ENCODE results near the gene BEGAIN.
"Not testable (repeated sequence)": the region's sequence is repeated elsewhere in the genome, so short reads cannot be mapped to it uniquely, and the experiment has no call there.

The BEGAIN gene

DNA sequence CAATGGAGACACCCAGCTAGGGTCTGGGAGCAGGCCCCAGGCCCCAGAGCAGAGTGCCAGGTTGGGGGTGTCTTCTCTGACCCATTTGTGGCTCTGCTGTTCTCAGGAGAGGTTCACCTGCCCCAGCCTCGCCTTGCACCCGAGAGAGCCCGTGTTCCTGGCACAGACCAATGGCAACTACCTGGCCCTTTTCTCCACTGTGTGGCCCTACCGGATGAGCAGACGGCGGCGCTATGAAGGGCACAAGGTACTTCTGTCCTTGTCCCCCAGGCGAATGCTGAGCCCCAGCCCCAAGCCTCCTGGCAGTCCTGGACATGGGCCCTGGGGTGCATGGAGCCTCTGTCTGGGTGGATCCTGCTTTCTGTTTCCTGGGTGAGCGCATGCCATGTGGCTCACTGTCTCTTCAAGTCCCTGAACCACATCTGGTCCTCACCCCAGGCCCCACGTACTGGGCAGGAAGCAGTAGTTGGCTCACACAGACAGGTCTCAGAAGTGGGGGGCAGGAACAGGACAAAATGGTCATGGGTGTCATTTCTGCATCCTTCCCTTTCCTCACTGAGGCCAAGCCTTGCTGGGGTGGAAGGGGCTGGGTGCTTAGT lies 58.2 kb downstream of the BEGAIN start:
- in situ Hi-C loops (cut with MboI; ENCODE audit: low sequenced_read_pairs) = no loop called here

DNA sequence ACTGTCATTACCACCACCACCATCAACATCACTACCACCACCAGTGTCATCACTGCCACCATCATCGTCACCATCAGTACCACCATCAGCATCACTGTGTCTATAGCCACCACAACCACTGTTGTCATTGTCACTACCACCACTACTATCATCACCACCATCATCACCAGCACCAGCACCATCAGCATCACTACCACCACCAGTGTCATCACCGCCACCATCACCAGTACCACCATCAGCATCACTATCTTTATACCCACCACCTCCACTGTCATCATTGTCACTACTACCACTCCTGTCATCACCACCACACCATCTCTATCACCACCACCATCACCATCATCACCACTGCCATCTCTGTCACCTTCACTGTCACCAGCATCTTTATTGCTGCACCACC lies 60.6 kb downstream of the BEGAIN start:
- in situ Hi-C loops (cut with MboI; ENCODE audit: low sequenced_read_pairs) = no loop called here

DNA sequence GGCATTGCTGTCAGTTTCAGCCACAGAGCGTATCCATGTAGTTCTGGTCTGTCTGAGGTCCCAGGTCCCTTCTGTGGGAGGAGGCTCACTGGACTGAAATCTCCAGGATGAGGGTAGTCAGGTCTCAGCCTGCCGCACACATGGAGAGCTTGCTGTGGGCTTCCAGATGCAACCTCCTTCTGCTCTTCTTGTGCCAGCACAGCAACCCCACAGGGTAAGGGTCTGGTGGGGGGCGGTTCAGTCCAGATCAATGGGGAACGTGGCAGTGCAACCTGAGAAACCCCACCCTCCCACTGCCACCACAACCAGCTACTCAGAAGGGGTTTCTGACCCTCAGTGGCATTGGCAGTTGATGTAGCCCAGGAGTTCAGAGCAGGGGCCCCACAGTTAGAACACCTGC lies 61.2 kb downstream of the BEGAIN start:
- in situ Hi-C loops (cut with MboI; ENCODE audit: low sequenced_read_pairs) = no loop called here

GRCh38 chr14:100525615-100526014 lies 61.6 kb downstream of the BEGAIN start:
- in situ Hi-C loops (cut with MboI; ENCODE audit: low sequenced_read_pairs) = no loop called here

- in situ Hi-C loops (cut with MboI; ENCODE audit: low sequenced_read_pairs) = no loop called here
Observed at GRCh38 chr14:100524933-100525243, 62.3 kb downstream of the BEGAIN start.

DNA sequence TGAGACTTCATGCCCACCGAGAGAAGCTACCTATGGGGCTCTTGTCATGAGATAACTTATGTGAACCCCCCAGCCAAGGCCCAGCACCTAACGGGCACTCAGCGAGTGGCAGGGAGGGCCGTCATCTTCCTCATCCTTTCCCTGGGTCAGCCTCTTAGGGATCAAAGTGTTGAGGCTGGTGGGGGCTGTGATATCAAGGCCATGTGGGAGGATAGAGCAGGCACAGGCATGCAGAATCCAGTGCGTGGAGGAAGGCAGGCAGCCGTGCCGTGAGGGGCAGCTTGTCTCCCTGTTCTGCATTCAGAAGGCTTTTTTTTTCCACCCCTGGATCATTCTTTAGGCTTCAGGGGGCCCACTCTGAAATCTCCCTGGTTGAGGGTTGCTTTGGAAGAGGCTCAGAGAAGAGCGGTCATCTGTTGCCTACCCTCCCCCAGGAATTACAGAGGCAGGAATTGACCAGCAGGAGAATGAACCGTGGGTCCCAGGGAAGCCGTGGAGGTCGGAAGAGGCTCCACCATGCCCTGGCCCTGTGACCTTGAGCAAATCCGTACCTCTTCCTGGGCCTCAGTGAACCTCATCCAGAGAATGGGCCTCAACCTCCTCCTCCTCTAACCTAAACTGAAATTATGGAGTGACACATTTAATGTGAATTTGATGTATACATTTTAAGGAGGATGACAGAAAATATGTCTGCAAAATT lies 62.8 kb downstream of the BEGAIN start:
- in situ Hi-C loops (cut with MboI; ENCODE audit: low sequenced_read_pairs) = no loop called here

- in situ Hi-C loops (cut with MboI; ENCODE audit: low sequenced_read_pairs) = no loop called here
Observed at GRCh38 chr14:100523843-100524169, 63.4 kb downstream of the BEGAIN start.

DNA sequence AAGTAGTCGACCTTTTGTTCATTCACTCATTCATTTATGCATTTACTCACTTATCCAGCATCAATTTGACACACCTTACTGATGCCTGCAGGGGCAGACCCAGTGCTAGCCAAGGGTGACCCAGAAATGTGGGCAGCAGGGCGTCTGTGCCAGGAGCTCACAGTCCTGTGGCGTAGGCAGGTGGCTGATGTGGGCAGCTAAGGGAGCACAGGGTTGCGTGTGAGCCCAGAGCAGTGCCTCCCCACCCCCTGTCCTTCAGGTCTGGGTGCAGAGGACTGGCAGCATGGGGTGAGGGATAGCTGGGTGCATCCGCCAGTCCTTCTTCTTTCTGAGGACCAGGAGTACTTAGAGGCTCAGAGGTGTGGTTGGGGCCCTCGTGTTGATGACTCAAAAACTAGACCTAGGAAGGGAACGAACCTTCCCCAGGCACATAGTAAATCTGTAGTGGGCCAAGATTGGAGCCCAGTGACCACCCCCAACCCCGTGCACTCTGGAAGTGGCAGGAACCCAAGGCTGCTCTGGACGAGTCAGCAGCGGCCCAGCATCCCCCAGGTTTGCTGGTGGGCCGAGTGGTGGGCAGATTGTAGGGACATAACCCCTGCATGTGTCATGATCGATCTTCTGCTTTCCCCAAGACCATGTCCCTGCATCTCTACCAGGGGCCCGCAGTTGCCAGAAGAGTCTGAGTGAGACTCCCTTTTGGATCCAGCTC lies 63.9 kb downstream of the BEGAIN start:
- in situ Hi-C loops (cut with MboI; ENCODE audit: low sequenced_read_pairs) = no loop called here

- in situ Hi-C loops (cut with MboI; ENCODE audit: low sequenced_read_pairs) = no loop called here
Observed at GRCh38 chr14:100522616-100523099, 64.6 kb downstream of the BEGAIN start.

- in situ Hi-C loops (cut with MboI; ENCODE audit: low sequenced_read_pairs) = not testable (repeated sequence)
Observed at GRCh38 chr14:100506053-100506452, 81.2 kb downstream of the BEGAIN start.

DNA sequence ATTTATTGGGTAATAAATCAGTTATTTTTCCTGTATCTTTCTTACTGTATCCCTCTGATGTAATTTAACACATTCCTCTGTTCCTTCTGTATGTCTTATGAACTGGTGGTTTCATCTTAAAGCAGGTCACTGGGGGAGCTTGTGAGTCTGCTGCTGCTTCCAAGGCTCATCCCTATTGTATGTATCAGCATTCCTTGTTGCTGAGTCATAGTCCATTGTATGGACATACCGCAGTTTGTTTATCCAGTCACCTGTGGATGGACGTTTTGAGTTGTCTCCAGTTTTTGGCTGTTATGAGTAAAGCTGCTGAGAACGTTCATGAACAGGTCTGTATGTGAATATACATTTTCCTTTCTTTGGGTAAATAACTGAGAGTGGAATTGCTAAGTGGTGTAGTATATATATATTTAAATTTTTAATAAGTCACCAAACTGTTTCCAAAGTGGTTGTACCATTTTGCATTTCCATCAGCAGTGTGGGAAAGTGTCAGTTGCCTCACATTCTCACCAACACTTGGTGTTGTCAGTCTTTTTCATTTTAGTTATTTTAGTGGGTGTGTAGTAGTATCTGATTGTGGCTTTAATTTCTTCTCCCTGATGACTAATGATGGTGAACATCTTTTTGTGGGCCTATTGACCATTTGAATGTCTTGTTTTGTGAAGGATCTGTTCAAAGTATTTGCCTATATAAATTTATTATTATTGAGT lies 82.7 kb downstream of the BEGAIN start:
- in situ Hi-C loops (cut with MboI; ENCODE audit: low sequenced_read_pairs) = no loop called here

GRCh38 chr14:100503251-100503650 lies 84.0 kb downstream of the BEGAIN start:
- in situ Hi-C loops (cut with MboI; ENCODE audit: low sequenced_read_pairs) = no loop called here

- in situ Hi-C loops (cut with MboI; ENCODE audit: low sequenced_read_pairs) = no loop called here
Observed at GRCh38 chr14:100502622-100503220, 84.5 kb downstream of the BEGAIN start.

GRCh38 chr14:100500128-100500527 lies 87.1 kb downstream of the BEGAIN start:
- in situ Hi-C loops (cut with MboI; ENCODE audit: low sequenced_read_pairs) = no loop called here

DNA sequence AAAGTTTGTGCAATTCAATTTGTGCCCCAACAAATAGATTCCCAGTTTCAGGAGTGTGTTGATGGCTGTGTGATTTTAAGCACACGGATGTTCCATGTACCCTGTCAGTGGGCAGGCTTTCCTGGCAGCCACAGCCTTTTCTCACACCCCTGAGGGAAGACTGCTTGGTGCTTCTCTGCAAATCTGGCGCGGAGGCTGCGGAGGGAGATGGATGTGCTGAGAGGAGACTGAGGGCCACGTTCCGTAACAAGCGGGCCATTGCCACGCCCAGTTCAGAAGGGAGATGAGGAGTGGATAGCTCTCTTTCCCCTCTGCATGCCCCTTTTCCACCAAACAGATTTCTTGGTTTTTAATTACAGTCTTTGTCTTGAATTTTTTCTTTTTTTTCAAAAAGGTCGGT lies 89.1 kb downstream of the BEGAIN start:
- in situ Hi-C loops (cut with MboI; ENCODE audit: low sequenced_read_pairs) = no loop called here

DNA sequence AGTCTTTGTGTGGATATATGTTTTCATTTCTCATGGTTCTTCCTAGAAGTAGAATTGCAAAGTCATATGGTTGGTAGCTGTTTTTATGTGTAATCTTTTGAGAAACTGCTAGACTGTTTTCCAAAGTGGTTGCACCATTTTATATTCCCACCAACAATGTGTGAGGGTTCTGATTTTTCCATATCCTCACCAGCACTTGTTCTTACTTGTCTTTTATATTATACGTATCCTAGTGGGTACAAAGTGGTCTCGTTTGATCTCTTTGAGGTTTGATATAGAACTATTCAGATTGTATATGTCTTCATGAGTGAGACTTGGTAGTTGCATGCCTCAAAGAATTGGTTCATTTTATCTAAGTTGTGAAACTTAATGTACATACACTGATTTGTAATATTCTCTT lies 91.3 kb downstream of the BEGAIN start:
- in situ Hi-C loops (cut with MboI; ENCODE audit: low sequenced_read_pairs) = no loop called here

GRCh38 chr14:100494645-100495044 lies 92.6 kb downstream of the BEGAIN start:
- in situ Hi-C loops (cut with MboI; ENCODE audit: low sequenced_read_pairs) = no loop called here

- in situ Hi-C loops (cut with MboI; ENCODE audit: low sequenced_read_pairs) = no loop called here
Observed at GRCh38 chr14:100490252-100490651, 97.0 kb downstream of the BEGAIN start.

- in situ Hi-C loops (cut with MboI; ENCODE audit: low sequenced_read_pairs) = no loop called here
Observed at GRCh38 chr14:100488057-100488456, 99.2 kb downstream of the BEGAIN start.

GRCh38 chr14:100487304-100487703 lies 99.9 kb downstream of the BEGAIN start:
- in situ Hi-C loops (cut with MboI; ENCODE audit: low sequenced_read_pairs) = no loop called here

All from HL-60/S4 (cell line).